ENCODE results near the gene FBXW8. TPM values are rescaled to one million over a fixed set of nuclear protein-coding genes. Genes with fewer than 3 reads are reported as not detected.

FBXW8 gene, protein sequence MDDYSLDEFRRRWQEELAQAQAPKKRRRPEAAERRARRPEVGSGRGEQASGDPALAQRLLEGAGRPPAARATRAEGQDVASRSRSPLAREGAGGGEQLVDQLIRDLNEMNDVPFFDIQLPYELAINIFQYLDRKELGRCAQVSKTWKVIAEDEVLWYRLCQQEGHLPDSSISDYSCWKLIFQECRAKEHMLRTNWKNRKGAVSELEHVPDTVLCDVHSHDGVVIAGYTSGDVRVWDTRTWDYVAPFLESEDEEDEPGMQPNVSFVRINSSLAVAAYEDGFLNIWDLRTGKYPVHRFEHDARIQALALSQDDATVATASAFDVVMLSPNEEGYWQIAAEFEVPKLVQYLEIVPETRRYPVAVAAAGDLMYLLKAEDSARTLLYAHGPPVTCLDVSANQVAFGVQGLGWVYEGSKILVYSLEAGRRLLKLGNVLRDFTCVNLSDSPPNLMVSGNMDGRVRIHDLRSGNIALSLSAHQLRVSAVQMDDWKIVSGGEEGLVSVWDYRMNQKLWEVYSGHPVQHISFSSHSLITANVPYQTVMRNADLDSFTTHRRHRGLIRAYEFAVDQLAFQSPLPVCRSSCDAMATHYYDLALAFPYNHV
- 24.6 and 30.3 TPM in 2 replicates for total RNA-seq

DNA sequence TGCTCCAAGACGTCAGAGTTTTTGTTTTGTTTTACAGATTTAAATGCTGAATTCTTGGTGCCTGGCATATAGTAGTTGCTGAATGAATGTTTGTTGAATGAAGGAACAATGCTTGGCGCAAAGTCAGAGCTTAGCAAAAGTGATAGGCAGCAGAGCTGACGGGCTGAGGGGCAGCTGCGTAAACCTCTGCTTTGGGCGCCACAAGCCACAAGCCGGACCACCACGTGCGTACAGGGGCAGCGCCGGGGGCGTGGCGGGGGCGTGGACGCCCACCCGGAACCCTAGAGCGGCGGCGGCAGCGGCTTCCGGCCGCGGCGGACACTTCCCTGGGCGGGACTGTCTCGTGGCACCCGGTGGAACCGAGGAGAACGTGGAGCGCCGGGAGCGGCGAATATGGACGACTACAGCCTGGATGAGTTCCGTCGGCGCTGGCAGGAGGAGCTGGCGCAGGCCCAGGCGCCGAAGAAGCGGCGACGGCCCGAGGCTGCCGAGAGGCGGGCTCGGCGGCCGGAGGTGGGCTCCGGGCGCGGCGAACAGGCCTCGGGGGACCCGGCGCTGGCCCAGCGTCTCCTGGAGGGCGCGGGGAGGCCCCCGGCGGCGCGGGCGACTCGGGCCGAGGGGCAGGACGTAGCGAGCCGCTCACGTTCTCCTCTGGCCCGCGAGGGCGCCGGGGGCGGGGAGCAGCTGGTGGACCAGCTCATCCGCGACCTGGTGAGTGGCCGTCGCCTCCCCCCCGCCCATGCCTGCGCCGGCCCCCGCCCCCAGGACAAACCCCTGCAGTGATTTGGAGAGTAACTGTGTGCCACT lies at the start of gene FBXW8:
Gene FBXW8, plus strand, starts transcription at position 306 of the 807 bp plus-strand sequence. Its CDS starts 88 bp downstream, at position 394.
- H3K4me3 ChIP-seq (ENCODE audit: low read depth, low read length): peak within 1 kb of the TSS; percentile 74
- TF ChIP-seq, protein P1, sequence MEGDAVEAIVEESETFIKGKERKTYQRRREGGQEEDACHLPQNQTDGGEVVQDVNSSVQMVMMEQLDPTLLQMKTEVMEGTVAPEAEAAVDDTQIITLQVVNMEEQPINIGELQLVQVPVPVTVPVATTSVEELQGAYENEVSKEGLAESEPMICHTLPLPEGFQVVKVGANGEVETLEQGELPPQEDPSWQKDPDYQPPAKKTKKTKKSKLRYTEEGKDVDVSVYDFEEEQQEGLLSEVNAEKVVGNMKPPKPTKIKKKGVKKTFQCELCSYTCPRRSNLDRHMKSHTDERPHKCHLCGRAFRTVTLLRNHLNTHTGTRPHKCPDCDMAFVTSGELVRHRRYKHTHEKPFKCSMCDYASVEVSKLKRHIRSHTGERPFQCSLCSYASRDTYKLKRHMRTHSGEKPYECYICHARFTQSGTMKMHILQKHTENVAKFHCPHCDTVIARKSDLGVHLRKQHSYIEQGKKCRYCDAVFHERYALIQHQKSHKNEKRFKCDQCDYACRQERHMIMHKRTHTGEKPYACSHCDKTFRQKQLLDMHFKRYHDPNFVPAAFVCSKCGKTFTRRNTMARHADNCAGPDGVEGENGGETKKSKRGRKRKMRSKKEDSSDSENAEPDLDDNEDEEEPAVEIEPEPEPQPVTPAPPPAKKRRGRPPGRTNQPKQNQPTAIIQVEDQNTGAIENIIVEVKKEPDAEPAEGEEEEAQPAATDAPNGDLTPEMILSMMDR (IDR thresholded peaks at IDR 0.05; ENCODE audit: insufficient read depth, low read depth, low read length): no peak
- DNase-seq (ENCODE audit: low read depth): peak; percentile 73

DNA sequence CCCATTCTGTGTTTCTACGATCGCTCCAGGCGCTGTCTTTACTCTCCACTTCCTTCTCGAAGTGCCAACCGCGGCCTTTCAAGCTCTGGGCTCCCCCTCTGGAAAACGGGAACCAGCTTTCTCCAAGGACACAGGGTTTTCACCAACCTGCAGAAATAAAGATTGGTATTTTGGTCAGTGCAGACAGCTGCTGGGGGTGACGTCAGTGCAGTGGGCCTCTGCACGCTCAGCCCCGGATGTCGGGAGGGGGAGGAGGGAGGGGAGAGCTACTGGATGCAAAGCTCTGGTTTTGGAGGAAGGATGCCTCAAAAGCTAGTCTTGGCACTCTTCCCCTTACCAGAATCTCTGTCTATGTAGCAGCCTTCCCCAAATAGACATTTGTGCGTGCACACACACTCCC lies 49.4 kb upstream of the FBXW8 start:
- TF ChIP-seq, protein P1 (IDR thresholded peaks at IDR 0.05; ENCODE audit: insufficient read depth, low read depth, low read length): no peak
- no peak overlapping the region for H3K4me3 ChIP-seq (ENCODE audit: low read depth, low read length)
- peak; percentile 66 for DNase-seq (ENCODE audit: low read depth)

DNA sequence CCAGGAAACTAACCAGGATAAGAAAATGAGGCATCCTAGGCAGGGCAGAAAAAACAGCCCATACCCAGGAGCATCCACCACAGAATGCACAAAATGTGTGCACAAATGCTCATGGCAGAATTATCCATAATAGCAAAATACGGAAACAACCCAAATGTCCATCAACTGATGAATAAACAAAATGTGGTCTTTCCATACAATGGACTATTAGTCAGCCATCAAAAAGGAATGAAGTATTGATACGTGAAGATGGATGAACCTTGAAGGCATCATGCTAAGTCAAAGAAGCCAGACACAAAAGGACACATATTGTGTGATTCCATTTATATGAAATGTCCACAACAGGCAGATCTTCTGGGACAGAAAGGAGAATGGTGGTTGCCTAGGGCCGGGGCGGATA lies 48.6 kb upstream of the FBXW8 start:
- TF ChIP-seq, protein P1 (IDR thresholded peaks at IDR 0.05; ENCODE audit: insufficient read depth, low read depth, low read length): no peak
- no peak overlapping the region for H3K4me3 ChIP-seq (ENCODE audit: low read depth, low read length)
- DNase-seq (ENCODE audit: low read depth): no peak

DNA sequence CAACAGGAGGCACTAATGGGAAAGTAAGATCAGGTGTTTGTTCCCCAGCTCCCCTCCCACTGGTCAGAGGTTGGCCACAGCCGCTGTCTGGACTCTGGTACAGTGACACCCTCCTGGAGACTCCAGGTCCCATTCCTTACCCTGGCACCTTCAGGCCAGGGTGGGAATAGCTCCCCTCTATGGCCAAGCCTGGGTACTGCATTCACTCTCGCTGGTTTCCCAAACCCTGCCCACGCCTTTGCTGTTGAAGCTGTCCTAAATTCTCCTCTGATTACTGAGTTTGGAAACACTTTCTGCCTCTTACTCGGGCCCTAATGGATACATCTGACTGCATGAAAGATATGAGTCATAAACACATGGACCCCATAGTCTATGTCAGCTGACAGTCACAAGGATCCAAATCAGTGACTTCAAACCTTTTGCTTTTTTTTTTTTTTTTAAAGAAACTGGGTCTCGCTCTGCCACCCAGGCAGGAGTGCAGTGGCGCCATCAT lies 47.4 kb upstream of the FBXW8 start:
- peak; percentile 26 for DNase-seq (ENCODE audit: low read depth)
- TF ChIP-seq, protein P1 (IDR thresholded peaks at IDR 0.05; ENCODE audit: insufficient read depth, low read depth, low read length): peak; percentile 59
- H3K4me3 ChIP-seq (ENCODE audit: low read depth, low read length): no peak overlapping the region

DNA sequence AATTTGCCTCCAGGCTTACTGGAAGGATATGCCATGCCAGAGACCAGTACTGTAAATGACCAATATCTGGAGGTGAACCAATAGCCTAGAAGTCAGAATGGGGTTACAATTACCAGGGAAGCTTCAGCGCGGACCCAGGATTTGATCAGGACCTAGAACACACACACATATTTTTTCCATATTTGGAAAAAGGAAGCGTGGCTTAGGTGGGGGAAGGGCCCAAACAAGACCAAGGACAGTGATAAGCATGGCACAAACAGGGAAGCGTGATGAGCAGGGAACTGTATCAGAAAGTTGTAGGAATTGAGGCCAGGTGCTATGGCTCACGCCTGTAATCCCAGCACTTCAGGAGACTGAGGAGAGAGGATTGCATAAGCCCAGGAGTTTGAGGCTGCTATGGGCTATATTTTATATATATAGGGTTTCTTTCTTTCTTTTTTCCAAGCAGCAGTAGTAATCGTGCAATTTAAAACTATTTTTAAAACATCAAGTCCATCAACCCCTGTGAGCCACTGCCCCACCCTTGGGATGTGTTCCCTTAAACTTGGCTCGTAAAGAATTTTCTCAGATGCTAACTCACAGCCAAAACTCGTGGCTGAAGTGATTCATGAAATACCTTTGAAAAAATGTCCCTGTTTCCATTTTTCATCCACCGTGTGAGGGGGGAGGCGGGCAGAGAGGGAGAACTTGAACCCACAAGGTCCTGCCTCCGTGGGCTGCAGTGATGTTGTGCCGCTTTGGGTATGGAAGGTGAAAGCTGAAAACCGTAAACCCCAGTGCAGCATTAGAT lies 46.2 kb upstream of the FBXW8 start:
- peak; percentile 71 for DNase-seq (ENCODE audit: low read depth)
- TF ChIP-seq, protein P1 (IDR thresholded peaks at IDR 0.05; ENCODE audit: insufficient read depth, low read depth, low read length): no peak
- H3K4me3 ChIP-seq (ENCODE audit: low read depth, low read length): no peak overlapping the region

DNA sequence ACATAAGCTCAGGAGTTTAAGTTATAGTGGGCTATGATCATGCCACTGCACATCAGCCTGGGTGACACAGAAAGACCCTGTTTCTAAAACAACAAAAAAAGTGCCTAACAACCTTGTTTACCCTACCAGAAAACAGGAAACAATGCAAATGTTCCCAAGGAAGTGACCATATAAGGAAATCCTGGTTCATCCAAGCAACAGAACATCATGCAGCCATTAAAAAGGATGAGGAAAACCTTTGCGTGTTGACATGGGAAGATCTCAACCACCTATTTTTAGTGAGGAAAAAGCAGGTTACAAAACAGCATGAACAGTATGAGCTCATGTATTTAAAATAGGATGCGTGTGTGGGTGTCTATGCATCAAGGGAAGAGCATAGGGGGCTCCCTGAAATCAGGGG lies 43.2 kb upstream of the FBXW8 start:
- no peak for DNase-seq (ENCODE audit: low read depth)
- H3K4me3 ChIP-seq (ENCODE audit: low read depth, low read length): no peak overlapping the region
- TF ChIP-seq, protein P1 (IDR thresholded peaks at IDR 0.05; ENCODE audit: insufficient read depth, low read depth, low read length): no peak

All from fibroblast of villous mesenchyme (primary cell).